GM19239 (cell line): ENCODE results near the gene GPBP1.
"Not testable (repeated sequence)": the region's sequence is repeated elsewhere in the genome, so short reads cannot be mapped to it uniquely, and the experiment has no call there.

Experiments used
- DNase-seq: peaks from one replicate; pipeline ENCODE4 v3.0.0; 2011; ENCODE audit warnings: low spot score; ENCODE audit not compliant: insufficient read length
- FAIRE-seq: peaks from 2 replicates; lab custom pipeline; 2011; peaks lifted over from hg19 to GRCh38; lab: Jason Lieb, UNC

The GPBP1 gene

GRCh38 chr5:57176350-57176857 is 2.5 kb downstream of the GPBP1 start:
- FAIRE-seq (peak; percentile 89), DNase-seq (no peak)

DNA sequence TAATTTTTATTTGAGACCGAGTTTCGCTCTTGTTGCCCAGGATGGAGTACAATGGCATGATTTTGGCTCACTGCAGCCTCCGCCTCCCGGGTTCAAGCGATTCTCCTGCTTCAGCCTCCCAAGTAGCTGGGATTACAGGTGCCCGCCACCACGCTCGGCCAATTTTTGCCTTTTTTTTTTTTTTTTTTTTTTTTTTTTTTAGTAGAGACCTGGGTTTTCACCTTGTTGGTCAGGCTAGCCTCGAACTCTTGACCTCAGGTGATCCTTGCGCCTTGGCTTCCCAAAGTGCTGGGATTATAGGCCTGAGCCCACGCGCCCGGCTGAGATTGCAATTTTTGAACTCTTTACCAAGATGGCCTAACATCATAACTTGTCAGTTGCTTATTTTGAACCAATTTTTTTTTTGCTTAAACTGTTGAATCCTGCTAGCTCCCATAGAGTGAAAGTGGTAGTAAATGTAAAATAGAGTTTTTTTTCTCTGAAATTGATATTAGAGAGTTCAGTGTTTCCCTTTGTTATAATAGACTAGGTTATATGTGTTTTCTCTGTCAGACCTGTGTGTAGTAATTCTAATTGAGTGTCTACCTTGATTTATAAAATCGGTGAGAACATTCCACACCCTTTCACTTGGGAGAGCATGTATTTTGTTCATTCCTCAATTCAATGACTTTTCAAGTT is 3.8 kb downstream of the GPBP1 start:
- DNase-seq (no peak), FAIRE-seq (no peak)

DNA sequence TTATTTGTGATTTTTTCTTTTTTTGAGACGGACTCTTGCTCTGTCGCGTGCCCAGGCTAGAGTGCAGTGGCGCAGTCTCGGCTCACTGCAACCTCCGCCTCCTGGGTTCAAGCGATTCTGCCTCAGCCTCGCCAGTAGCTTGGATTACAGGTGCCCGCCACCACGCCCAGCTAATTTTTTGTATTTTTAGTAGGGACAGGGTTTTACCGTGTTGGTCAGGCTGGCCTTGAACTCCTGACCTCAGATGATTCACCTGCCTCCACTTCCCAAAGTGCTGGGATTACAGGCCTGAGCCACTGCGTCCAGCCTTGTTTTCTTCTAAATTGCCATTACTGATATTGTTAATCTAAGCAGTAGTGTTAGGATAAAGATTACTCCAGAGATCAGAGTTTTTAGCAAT is 4.4 kb downstream of the GPBP1 start:
- not testable (repeated sequence) for FAIRE-seq

GRCh38 chr5:57179262-57180200 is 5.7 kb downstream of the GPBP1 start:
- FAIRE-seq (no peak), DNase-seq (no peak)

More for the DNA sequence above, 4.4 kb downstream of the GPBP1 start:
- DNase-seq: not testable (repeated sequence)

- no peak for DNase-seq
- FAIRE-seq: peak; percentile 18
Observed at GRCh38 chr5:57181154-57181553, 7.3 kb downstream of the GPBP1 start.

GRCh38 chr5:57184322-57184721 is 10.5 kb downstream of the GPBP1 start:
- DNase-seq (no peak), FAIRE-seq (no peak)

- FAIRE-seq: no peak
- DNase-seq: no peak
Observed at GRCh38 chr5:57185313-57185712, 11.5 kb downstream of the GPBP1 start.

GRCh38 chr5:57186194-57186593 is 12.3 kb downstream of the GPBP1 start:
- FAIRE-seq (no peak), DNase-seq (no peak)

DNA sequence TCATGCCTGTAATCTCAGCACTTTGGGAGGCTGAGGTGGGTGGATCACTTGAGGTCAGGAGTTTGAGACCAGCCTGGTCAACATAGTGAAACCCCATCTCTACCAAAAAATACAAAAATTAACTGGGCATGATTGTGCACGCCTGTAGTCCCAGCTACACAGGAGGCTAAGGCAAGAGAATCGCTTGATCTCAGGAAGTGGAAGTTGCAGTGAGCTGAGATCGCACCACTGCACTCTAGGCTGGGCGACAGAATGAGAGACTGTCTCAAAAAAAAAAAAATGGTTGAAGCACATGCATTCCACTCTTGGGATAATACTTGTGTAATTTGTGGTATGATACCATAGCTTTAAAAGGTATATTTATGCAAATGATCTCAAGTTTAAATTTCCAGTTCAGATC is 14.1 kb downstream of the GPBP1 start:
- FAIRE-seq, DNase-seq: not testable (repeated sequence)

DNA sequence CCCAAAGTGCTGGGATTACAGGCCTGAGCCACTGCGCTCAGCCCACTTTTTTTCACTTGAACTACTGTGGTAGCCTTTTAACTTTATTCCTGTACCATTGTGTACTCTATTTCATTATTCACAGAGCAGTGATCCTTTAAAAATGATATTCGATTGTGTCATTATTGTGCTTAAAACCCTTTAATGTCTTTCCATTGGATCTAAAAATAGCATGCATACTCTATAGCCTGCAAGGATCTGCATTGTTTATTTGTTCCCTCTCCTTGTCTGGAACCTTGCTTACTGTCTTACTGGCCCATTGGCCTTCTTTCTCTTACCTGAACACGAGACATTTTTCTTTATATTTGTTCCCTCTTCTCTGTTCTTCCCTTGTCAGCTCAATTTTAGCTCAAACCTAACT is 15.7 kb downstream of the GPBP1 start:
- DNase-seq (no peak), FAIRE-seq (no peak)

DNA sequence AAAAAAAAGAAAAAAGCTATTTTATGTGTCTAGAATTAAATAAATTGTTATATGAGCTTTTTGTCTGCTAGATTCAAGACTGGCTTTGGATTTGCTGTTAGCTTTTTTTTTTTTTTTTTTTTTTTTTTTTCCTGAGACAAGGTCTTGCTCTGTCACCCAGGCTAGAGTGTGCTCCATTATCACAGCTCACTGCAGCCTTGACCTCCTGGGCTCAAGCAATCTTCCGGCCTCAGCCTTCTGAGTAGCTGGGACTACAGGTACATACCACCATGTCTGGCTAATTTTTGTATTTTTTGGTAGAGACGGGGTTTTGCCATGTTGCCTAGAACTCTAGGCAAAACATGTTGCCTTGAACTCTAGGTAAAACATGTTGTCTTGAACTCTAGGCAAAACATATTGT is 16.7 kb downstream of the GPBP1 start:
- DNase-seq (no peak), FAIRE-seq (no peak)

- FAIRE-seq (no peak), DNase-seq (no peak)
Observed at GRCh38 chr5:57191163-57191562, 17.3 kb downstream of the GPBP1 start.

- DNase-seq (no peak), FAIRE-seq (no peak)
Observed at GRCh38 chr5:57191986-57192385, 18.1 kb downstream of the GPBP1 start.

- not testable (repeated sequence) for FAIRE-seq, DNase-seq
Observed at GRCh38 chr5:57192832-57193231, 19.0 kb downstream of the GPBP1 start.

DNA sequence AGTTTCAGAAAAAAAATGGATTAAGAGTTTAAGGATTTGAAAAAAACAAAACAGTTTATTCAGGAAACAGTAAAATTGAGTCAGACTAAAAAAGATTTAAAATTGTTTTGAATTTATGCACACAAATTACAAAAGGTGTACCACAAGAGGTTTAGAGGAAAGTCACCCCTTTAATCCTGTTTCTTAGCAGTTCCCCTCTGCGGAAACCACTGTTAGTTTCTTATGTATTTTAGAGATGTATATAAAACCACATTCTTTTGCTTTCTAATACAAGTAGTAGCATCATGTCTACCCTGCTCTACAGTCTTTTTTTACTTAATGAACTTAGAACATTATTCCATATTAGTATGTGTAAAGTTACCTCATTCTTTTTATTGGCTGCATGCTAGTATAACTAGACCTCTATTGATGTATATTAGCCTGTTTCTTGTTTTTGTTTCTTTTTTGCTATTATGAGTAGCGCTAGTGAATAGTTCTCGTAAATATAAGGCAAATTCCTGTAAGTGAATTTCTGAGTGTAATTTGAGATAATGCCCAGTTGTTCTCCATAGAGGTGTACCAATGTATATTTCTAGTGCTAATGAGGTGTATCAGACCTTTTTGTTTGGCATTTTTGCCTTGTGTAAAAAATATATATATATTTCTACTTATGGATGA is 20.0 kb downstream of the GPBP1 start:
- DNase-seq (no peak), FAIRE-seq (peak; percentile 11)

GRCh38 chr5:57194653-57195052 is 20.8 kb downstream of the GPBP1 start:
- FAIRE-seq (no peak), DNase-seq (no peak)

DNA sequence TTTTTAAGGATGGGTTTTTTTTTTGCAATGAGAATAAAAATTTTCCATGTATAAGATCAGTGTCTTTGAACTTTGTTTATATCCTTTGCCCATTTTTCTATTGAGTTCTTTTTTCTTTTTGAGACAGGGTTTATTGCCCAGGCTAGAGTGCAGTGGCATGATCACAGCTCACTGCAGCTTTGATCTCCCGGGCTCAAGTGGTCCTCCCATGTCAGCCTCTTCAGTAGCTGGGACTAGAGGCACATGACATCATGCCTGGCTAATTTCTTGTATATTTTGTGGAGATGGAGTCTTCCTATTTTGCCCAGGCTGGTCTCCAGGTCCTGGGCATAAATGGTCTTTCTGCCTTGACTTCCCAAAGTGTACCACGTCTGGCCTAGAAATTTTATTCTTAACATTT is 21.2 kb downstream of the GPBP1 start:
- DNase-seq (no peak), FAIRE-seq (no peak)

DNA sequence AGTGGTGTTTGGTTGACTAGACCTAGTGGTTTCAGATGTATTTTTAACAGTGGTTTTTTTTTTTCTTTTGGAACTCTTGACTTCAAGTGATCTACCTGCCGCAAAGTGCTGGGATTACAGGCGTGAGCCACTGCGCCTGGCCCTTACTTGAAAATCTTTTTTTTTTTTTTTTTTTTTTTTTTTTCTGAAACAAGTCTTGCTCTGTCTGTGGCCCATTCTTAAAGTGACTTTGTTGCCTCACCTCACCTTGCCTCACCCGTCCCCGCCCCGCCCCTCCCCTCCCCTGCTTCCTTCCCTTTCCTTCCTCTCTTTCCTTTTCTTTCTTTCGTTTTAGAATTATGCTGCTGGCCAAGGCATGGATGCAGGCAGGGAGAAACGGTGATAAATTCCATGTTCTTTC is 26.0 kb downstream of the GPBP1 start:
- DNase-seq: no peak
- no peak for FAIRE-seq

DNA sequence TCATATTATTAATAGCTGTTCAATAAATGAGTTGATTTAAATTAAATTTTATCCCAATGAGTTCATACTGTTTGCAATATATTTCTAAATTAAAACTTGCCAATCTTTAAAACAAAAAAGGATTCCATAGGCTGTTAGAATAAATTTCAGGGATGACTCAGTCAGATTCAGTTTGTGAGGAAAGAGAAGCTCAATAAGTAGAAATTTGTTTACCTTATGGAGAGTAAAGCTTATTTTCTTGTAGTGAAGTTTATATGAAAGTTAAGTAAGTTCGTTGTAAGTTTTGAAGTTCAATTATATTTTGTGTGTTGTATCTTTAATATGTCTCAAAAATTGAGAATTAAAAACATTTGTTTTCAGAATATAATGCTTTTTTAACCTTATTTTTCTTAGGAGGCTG is 29.0 kb downstream of the GPBP1 start:
- FAIRE-seq (no peak), DNase-seq (no peak)

- DNase-seq (no peak), FAIRE-seq (no peak)
Observed at GRCh38 chr5:57207007-57207653, 33.3 kb downstream of the GPBP1 start.
